GM21390 (cell line): Measurements from ENCODE around the gene SIRPB1.
"Not testable (repeated sequence)": the region's sequence is repeated elsewhere in the genome, so short reads cannot be mapped to it uniquely, and the experiment has no call there.

Experiments used
- ATAC-seq: cut with Tn5 transposase; IDR thresholded peaks from one replicate; pipeline ENCODE4 v1.9.1; 2021; ENCODE audit not compliant: unreplicated experiment

The SIRPB1 gene

DNA sequence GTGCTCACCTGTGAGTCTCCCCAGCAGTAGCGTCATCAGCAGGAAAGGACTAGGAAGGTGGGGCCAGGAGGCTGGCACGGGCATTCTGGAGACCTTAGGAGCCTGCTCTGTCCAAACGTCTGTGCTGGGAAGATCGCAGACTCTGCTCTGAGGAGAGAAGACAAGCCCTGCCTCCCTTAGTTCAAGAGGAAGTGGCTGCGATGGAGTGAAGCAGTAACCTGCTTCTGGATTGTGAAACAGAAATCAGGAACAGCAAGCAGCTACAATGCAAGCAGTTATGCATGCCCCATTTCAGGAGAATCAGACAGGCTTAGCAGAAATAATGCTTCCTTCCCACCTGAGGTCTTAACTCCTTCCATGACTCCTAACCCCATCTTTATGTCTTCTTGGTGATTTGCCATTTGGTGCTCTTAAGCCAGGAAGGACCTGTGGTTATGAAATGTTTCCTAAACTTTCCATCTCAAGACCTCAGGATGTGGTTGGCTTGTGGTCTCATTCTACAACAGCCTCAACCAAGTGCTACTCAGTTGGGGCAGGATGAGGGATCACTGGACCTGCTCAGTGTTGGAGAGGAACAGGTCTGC lies at the start of gene SIRPB1:
SIRPB1 (minus strand) TSS at position 149 of the 584 bp plus-strand sequence; CDS start at position 84, 65 bp downstream.
- ATAC-seq = no peak

DNA sequence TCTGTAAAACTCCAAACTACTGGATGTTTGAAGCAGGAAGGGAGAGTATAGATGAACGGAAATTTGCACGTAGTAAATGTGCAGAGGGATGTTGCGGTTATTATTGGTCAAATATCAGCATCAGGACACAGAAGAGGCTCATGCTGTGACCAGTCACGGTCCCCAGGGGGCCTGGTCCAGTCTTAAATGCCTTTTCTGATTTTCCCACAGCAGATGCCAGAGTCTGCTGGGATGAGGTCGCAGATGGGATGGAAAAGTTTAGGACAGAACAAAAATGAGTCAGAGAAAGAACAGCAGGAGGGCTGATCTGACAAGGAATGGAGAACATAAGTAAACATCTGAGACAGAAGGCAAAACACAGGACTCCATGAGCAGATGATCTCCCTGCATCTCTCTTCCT lies 49.5 kb upstream of the SIRPB1 start:
- no peak for ATAC-seq

- ATAC-seq = no peak
Observed at GRCh38 chr20:1667502-1668085, 47.8 kb upstream of the SIRPB1 start.

- ATAC-seq = no peak
Observed at GRCh38 chr20:1666802-1667201, 47.0 kb upstream of the SIRPB1 start.

DNA sequence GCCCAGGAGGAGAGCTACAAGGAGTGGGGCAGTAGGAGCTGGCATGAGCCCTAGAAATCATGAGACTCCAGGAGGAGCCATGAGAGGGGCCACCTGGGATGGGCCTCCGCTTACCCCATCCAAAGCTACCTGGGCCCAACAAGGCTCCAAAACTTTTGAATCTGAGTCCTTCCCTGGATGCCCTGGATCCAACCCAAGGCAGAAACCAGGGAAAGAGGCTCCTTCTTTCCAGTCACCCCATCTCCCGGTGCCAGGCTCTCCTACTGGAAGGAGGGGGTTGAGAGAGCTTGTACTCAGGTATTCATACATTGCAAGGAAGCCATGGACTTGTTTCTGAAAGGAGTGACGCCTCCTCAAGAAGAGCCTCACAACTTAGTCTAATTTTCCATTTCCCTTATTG lies 45.5 kb upstream of the SIRPB1 start:
- ATAC-seq = no peak

DNA sequence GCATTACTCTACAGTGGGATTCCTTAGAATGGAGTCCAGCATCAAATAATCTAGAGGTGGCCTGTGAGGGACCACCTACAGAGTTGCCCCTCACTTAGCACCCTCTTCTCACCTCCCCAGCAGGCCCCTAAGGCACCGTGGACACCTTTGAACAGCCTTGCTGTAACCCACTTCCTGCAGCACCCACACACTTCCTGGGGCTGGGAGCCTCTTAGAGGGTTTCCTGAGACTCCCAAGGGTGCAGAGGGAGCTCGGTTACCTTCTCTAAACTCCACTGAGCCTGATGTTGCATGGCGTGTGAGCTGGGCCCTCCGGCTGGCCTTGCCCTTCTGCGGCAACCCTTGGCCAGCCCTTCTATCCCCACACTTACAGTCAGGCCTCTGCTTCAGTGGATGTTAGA lies 45.1 kb upstream of the SIRPB1 start:
- no peak for ATAC-seq

DNA sequence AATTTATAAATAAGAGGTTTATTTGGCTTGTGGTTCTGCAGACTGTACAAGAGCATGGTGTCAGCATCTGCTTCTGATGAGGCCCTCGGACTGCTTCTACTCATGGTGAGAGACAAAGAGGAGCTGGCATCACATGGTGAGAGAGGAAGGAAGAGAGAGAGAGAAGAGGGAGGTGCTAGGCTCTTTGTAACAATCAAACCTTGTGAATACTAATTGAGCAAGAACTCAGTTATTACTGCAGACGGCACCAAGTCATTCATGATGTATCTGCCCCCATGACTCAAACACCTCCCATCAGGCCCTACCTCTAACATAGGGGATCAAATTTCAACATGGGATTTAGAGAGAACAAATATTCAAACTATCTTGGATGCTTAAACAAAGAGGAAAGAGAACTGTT lies 44.1 kb upstream of the SIRPB1 start:
- no peak for ATAC-seq

- no peak for ATAC-seq
Observed at GRCh38 chr20:1661542-1662299, 41.9 kb upstream of the SIRPB1 start.

- ATAC-seq = no peak
Observed at GRCh38 chr20:1660246-1660645, 40.4 kb upstream of the SIRPB1 start.

DNA sequence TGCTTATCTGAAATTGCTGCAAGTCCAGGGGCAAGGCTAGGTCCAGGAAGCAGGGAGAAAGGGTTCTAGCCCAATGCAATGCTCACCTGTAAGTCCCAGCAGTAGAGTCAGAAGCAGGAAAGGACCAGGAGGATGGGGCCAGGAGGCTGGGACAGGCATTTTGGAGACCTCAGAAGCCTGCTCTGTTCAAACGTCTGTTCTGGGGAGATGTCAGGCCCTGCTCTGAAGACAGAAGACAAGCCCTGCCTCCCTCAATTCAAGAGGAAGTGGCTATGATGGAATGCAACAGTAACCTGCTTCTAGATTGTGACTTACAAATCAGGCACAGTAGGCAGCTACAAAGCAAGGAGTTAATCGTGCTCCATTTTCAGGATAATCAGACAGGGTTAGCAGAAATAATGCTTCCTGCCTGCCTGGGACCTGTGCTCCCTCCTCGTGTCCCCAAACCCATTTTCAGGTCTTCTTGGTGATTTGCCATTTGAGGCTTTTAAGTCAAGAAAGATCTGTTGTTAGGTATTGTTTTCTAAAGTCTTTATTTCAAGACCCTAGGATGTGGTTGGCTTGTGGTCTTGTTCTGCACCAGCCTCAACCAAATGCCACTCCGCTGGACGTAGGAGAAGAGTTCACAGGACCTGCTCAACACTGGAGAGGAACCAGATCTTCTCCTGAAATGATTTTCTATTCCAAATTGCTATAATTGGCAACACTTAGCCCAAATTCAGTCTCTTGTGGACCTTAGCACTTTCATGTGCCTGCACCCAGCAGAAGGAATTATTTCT lies 37.9 kb upstream of the SIRPB1 start, which contains the start of gene SIRPG:
SIRPG (minus strand) TSS at position 224 of the 779 bp plus-strand sequence; CDS start at position 159, 65 bp downstream.
- ATAC-seq = no peak

GRCh38 chr20:1656844-1657243 lies 37.0 kb upstream of the SIRPB1 start:
- no peak for ATAC-seq

- ATAC-seq = no peak
Observed at GRCh38 chr20:1654996-1655395, 35.2 kb upstream of the SIRPB1 start.

GRCh38 chr20:1652960-1653359 lies 33.2 kb upstream of the SIRPB1 start:
- ATAC-seq = no peak

DNA sequence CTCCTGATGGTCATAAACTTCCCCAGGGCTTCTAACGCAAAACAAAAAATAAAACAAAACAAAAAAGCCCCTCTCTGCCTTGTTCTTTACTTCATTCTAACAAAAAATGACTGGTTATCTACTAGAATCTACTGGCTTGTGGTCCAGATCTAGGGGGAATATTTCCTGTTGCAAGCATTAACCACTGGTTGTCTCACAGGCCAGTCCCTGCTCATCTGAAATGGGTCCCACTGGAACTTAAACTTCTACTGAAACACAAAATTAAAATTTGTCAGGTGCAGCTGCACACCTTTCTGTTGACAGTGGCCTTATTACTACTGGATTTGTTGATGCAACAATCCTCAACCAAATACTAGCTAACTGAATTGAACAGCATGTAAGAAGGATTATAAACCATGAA lies 32.3 kb upstream of the SIRPB1 start:
- ATAC-seq = no peak

GRCh38 chr20:1651268-1652058 lies 31.7 kb upstream of the SIRPB1 start:
- no peak for ATAC-seq

- ATAC-seq = no peak
Observed at GRCh38 chr20:1648101-1648500, 28.3 kb upstream of the SIRPB1 start.

- no peak for ATAC-seq
Observed at GRCh38 chr20:1646975-1647431, 27.2 kb upstream of the SIRPB1 start.

DNA sequence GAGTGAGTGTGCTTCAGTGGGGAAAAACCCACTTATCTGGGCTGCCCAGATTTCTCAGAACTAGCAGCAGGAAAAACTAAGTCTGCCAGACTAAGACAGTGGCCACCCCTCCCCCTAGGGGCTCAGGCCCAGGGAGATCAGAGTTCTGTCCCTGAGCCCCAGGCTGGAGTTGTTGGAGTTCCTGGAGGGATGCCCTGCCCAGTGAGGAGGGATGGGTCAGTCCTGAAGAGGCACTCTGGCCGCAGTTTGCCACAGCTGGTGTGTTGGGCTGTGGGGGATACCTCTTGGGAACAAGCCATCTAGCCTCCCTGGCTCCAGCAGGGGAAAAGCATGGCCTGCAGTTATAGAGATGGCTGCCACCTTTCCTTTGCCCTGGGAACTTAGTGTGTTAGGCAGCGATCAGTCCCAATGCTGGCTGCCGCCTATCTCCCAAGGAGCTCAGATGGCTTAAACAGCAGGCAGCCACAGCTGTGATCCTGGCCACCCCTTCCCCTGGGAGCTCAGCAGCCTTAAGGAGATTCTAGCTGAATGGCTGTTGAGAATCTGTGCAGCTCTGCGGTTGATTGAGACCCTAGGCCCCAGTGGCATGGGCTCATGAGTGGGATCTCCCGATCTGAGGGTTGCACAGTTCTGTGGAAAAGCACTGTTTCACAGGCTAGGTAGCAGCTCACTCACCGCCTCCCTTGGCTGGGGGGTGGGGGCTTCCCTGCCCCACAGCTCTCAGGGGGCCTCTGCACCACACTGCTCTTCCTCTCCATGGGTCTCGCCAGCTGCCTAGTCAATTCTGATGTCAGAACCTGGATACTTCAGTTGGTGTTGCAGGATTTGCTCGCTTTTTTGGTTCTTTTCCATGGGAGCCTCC lies 24.5 kb upstream of the SIRPB1 start:
- no peak for ATAC-seq

- not testable (repeated sequence) for ATAC-seq
Observed at GRCh38 chr20:1638643-1639042, 18.8 kb upstream of the SIRPB1 start.

GRCh38 chr20:1637755-1638154 lies 17.9 kb upstream of the SIRPB1 start:
- ATAC-seq = no peak
